ENCODE data around the gene REN.

Gene REN

GRCh38 chr1:204197068-204197467 is 30.9 kb upstream of the REN start:
- TF ChIP-seq CTCF (IDR thresholded peaks at IDR 0.05) = no peak
- no peak overlapping the region for H3K27ac ChIP-seq

- TF ChIP-seq ZFX (IDR thresholded peaks at IDR 0.05; ENCODE audit: borderline replicate concordance) (no peak), CTCF (IDR thresholded peaks at IDR 0.05) (no peak)
These were observed 30.1 kb upstream of the REN start, which contains the start of gene KISS1 for GRCh38 chr1:204196068-204196795. TSS of gene KISS1 (minus strand) at chr1:204196491. CDS start at chr1:204192876, 3,615 bp downstream.

GRCh38 chr1:204194771-204195170 is 28.6 kb upstream of the REN start:
- no peak overlapping the region for H3K27ac ChIP-seq
- TF ChIP-seq CTCF (IDR thresholded peaks at IDR 0.05) = no peak

More at GRCh38 chr1:204196068-204196795, 30.1 kb upstream of the REN start, which contains the start of gene KISS1:
- no peak within 1 kb of the TSS for H3K27ac ChIP-seq

GRCh38 chr1:204194080-204194479 is 27.9 kb upstream of the REN start:
- H3K27ac ChIP-seq = no peak overlapping the region

GRCh38 chr1:204192589-204193352 is 26.6 kb upstream of the REN start:
- no peak overlapping the region for H3K27ac ChIP-seq
- TF ChIP-seq ZFX (IDR thresholded peaks at IDR 0.05; ENCODE audit: borderline replicate concordance) = no peak
- TF ChIP-seq CTCF (IDR thresholded peaks at IDR 0.05) = no peak

More at GRCh38 chr1:204194080-204194479, 27.9 kb upstream of the REN start:
- TF ChIP-seq CTCF (IDR thresholded peaks at IDR 0.05) (no peak), ZFX (IDR thresholded peaks at IDR 0.05; ENCODE audit: borderline replicate concordance) (no peak)

GRCh38 chr1:204192046-204192445 is 25.9 kb upstream of the REN start:
- no peak for TF ChIP-seq ZFX (IDR thresholded peaks at IDR 0.05; ENCODE audit: borderline replicate concordance)
- TF ChIP-seq CTCF (IDR thresholded peaks at IDR 0.05) = no peak
- no peak overlapping the region for H3K27ac ChIP-seq

- TF ChIP-seq ZFX (IDR thresholded peaks at IDR 0.05; ENCODE audit: borderline replicate concordance) (no peak), CTCF (IDR thresholded peaks at IDR 0.05) (no peak)
- H3K27ac ChIP-seq = no peak overlapping the region
These were observed 25.3 kb upstream of the REN start for GRCh38 chr1:204191456-204191855.

Measured in 22Rv1 (cell line).